CD4-positive, alpha-beta T cell treated with Interferon alpha-2 for 1 hour (primary cell): ENCODE data around the gene MEGF8.
"Not testable (repeated sequence)": the region's sequence is repeated elsewhere in the genome, so short reads cannot be mapped to it uniquely, and the experiment has no call there.

ENCODE experiments used
- DNase-seq, 2 donors: peaks; one replicate each; pipeline ENCODE4 v3.0.0-alpha.2; 2020 to 2022

Gene MEGF8

GRCh38 chr19:42333975-42334696 lies 8.7 kb downstream of the MEGF8 start:
- no peak for DNase-seq

GRCh38 chr19:42334697-42335373 lies 9.4 kb downstream of the MEGF8 start:
- no peak for DNase-seq

DNA sequence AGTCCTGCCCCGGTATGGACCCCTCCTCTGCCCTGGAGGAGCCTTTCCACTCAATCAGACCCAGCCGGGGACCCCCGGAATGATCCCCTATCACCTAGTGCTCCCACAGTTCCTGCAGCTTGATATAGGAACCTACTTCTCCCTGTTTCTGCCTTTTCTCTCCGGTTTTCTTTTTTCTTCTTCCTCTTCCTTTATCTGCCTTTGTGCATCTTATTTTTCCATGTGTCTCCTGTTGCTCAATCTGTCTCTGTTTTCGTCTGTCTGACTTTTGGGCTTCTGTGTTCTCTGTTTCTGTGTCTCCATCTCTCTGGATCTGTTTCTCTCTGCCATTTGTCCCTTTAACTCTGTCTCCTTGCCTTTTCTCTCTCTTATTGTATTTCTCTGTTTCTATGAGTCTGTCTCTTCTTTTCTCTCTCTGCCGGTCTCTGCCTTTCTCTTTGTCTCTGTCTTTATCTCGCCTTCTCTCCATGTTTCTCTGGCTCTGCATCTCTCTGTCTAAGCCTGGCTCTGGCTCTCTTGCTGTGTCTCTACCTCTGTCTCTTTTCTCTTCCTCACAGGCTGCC lies 10.0 kb downstream of the MEGF8 start:
- no peak for DNase-seq

DNA sequence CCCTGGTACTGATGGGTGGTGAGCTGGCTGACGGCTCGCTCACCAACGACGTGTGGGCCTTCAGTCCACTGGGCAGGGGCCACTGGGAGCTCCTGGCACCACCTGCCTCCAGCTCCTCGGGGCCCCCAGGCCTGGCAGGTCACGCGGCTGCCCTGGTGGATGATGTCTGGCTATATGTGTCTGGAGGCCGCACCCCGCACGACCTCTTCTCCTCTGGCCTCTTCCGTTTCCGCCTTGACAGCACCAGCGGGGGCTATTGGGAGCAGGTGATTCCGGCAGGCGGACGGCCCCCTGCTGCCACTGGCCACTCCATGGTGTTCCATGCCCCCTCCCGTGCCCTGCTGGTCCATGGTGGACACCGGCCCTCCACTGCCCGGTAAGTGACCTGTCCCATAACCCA lies 10.5 kb downstream of the MEGF8 start:
- no peak for DNase-seq

DNA sequence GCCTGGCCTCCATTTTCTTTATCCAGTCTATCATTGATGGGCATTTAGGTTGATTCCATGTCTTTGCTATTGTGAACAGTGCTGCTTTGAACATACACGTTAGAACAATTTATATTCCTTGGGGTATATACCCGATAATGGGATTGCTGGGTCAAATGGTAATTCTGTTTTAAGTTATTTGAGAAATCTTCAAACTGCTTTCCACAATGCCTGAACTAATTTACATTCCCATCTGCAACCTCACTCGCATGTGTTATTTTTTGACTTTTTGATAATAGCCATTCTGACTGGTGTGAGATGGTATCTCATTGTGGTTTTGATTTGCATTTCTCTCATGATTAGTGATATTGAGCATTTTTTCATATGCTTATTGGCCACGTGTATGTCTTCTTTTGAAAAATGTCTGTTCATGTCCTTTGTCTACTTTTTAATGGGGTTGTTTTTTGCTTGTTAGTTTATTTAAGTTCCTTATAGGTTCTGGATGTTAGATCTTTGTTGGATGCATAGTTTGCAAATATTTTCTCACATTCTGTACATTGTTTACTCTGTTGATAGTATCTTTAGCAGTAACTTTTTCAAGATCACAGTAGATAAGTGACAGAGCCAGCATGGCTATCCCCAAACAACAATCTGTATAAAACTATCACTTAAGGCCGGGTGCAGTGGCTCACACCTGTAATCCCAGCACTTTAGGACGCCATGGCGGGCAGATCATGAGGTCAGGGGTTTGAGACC lies 13.9 kb downstream of the MEGF8 start:
- DNase-seq: not testable (repeated sequence)

- not testable (repeated sequence) for DNase-seq
Observed at GRCh38 chr19:42339922-42340321, 14.5 kb downstream of the MEGF8 start.

DNA sequence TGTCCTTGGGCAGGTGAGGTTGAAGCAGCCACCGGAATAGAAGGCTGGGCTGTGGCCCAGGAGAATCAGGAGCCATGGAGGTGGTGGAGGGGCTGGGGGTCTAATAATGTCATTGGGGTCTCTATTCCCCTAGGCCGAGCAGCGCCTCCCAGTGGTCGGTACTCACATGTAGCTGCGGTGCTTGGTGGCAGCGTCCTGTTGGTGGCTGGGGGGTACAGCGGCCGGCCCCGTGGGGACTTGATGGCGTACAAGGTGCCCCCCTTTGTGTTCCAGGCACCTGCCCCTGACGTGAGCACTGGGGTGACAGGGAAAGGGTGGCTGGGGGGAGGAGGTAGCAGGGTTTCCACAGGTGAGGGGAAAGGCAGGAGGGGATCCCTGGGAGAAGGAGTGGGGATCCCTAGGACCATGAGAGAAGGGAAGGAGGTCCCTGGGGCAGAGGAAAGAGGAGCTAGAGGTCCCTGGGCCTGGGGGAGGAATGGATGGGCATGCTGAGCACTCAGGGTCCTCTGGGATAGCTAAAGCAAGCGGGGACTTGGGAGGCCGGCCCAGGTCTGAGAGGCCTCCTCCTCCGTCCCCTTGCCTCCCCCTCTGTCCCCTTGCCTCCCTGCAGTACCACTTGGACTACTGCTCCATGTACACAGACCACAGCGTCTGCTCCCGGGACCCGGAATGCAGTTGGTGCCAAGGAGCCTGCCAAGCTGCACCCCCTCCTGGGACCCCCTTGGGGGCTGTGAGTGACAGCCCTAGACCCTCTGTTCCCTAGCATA lies 18.1 kb downstream of the MEGF8 start:
- no peak for DNase-seq

- DNase-seq: no peak
Observed at GRCh38 chr19:42344336-42344893, 19.0 kb downstream of the MEGF8 start.

DNA sequence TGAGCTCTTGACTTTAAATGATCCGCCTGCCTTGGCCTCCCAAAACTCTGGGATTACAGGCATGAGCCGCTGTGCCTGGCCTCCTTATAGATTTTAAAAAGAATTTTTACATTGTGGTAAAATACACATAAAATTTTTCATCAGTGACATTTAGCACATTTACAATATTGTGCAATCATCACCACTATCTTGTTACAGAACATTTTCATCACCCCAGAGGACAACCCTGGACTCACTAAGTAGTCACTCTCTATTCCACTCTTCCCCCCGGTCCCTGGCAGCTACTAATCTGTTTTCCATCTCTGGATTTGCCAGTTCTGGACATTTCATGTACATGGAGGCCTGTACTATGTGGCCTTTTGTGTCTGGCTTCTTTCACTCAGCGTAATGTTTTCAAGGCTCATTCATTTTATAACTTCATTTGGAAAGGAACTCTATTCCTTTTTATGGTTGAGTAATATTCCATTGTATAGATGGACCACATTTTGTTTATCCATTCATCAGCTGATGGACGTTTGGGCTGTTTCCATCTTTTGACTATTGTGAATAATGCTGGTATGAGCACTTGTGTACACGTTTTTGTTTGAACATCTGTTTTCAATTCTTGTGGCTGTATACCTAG lies 19.9 kb downstream of the MEGF8 start:
- no peak for DNase-seq

DNA sequence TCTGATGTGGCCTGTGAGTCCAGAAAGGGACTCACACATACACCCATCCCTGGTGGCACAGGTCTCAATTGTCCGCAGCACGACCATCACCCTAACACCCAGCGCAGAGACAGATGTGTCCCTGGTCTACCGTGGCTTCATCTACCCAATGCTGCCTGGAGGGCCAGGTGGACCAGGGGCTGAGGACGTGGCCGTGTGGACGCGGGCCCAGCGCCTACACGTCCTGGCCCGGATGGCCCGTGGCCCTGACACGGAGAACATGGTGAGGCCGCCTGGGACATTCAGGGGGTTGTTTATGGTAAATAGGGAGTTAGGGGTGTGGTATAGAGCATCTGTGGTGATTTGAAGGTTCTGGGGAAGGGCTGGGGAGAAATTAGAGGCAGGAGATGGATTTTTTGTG lies 22.8 kb downstream of the MEGF8 start:
- no peak for DNase-seq

DNA sequence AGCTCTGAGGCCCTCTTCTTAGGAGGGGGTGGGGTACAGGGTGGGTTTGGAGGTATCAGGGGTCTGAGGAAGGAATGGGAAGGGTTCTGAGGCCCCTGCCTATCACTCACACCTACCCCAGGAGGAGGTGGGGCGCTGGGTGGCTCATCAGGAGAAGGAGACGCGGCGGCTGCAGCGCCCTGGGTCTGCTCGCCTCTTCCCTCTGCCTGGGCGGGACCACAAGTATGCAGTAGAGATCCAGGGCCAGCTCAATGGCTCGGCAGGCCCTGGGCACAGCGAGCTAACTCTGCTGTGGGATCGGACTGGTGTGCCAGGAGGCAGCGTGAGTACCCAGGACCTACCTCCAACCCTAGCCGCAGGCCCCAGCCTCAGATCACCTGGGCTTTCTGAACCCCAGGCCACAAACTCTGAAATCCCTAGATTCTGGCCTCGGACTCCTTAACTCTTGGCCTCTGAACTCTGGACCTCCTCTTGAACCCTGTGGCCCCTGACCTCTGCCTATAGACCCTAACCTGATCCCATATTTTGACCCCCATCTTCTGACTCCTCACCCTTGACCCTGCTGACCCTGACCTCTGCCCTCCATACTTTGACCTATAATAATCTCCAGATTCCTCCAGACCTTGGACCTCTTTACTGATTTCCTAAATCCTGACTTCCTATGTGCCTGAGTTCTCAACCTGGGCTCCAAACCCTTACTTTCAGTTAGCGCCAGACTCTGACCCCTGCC lies 24.1 kb downstream of the MEGF8 start:
- DNase-seq: no peak

GRCh38 chr19:42350417-42350816 lies 25.0 kb downstream of the MEGF8 start:
- no peak for DNase-seq

- DNase-seq: no peak
Observed at GRCh38 chr19:42351079-42351735, 25.8 kb downstream of the MEGF8 start.

DNA sequence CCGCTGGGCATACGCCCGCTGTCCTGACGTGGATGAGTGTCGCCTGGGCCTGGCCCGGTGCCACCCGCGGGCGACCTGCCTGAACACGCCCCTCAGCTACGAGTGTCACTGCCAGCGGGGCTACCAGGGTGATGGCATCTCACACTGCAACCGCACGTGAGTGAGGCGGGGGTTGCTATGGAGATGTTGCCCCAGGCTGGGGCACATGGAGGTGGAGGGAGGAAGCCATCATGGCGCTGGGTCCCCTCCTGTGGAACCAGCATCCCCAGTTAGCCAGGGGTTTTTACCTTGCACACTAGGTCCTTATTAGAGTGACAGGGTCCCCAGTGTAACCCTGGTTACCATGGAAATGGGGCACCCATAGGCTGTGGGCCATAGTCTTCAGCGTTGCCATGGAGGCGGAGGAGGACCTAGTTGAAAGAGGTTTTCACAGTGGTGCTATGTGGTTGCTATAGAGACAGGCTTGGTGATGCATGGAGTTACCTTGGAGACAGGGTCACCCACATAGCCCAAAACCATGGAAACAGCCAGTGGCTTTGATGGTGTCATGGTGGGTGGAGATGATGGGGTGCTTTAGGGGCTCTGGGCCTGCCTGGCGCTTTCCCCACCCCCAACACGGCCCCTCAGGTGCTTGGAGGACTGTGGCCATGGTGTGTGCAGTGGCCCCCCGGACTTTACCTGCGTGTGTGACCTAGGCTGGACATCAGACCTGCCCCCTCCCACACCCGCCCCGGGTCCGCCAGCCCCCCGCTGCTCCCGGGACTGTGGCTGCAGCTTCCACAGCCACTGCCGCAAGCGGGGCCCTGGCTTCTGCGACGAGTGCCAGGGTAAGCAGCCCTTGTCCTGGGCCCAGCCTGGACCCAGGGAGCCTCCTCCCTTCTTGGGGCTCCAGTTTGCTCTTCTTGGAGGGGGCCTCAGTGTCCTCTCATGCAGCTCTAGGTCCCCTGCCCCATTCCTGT lies 27.1 kb downstream of the MEGF8 start:
- DNase-seq: peak; percentile 24 to 29

- DNase-seq: no peak
Observed at GRCh38 chr19:42353341-42354015, 28.0 kb downstream of the MEGF8 start.

GRCh38 chr19:42355896-42356295 lies 30.5 kb downstream of the MEGF8 start:
- no peak for DNase-seq

DNA sequence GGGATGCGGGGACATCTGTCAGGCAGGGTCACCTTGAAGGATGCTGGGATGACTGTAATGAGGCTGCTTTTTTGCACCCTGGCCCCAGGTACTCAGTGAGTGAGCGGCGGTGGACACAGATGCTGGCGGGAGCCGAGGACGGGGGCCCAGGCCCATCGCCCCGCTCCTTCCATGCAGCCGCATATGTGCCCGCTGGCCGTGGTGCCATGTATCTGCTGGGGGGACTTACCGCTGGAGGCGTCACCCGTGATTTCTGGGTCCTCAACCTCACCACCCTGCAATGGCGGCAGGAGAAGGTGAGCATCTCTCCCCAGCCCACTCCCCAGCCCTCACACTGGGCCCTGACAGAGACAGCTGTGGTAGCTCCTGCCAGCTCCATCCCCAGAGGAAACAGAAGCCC lies 31.3 kb downstream of the MEGF8 start:
- DNase-seq: no peak

DNA sequence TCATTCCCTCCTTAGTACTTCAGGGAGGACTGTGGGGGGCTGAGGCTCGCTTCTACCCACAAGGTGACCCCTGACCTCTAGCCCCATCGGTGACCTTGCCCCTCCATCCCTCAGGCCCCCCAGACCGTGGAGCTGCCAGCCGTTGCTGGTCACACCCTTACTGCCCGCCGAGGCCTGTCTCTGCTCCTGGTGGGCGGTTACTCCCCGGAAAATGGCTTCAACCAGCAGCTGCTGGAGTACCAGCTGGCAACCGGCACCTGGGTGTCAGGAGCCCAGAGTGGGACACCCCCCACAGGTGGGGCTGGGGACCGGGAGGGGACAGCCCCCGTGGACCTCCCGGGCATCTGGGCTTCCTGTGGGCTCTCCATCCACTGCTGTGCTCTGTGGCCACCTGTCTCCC lies 31.9 kb downstream of the MEGF8 start:
- DNase-seq: no peak
